DOHH2 (cell line): ENCODE measurements around the gene AP3S2.
A peak's percentile ranks its signal among the peaks of the same experiment; 100 is the strongest.

Experiments
- H3F3A ChIP-seq: fragments of 200-600 bp; sonication (generic), shearing (Covaris generic); 2 replicates; pipeline ENCODE4 v1.6.0; 2016; ENCODE audit warnings: antibody characterized with exemption, mild to moderate bottlenecking; ENCODE audit not compliant: control insufficient read depth, insufficient read depth
- H3K27ac ChIP-seq: fragments of 200-600 bp; sonication (generic); 2 replicates; pipeline ENCODE4 v1.5.1; 2014; ENCODE audit warnings: low read depth, mild to moderate bottlenecking, low read length, moderate library complexity
- H3K27me3 ChIP-seq: fragments of 200-600 bp; sonication (generic); 2 replicates; pipeline ENCODE4 v1.6.1; 2014; ENCODE audit warnings: mild to moderate bottlenecking, low read length, mixed read lengths; ENCODE audit not compliant: control insufficient read depth
- H3K36me3 ChIP-seq: fragments of 200-600 bp; sonication (generic); 2 replicates; pipeline ENCODE4 v1.6.1; 2014; ENCODE audit warnings: mild to moderate bottlenecking, low read length, moderate library complexity, mixed read lengths; ENCODE audit not compliant: control insufficient read depth
- H3K4me1 ChIP-seq: fragments of 200-600 bp; sonication (generic); 2 replicates; pipeline ENCODE4 v1.6.1; 2014; ENCODE audit warnings: mild to moderate bottlenecking, low read length, mixed read lengths; ENCODE audit not compliant: control insufficient read depth
- H3K4me2 ChIP-seq: fragments of 200-600 bp; sonication (generic); 2 replicates; pipeline ENCODE4 v1.6.0; 2014; ENCODE audit warnings: mild to moderate bottlenecking, low read length, moderate library complexity
- H3K4me3 ChIP-seq: fragments of 200-600 bp; sonication (generic); 2 replicates; pipeline ENCODE4 v1.5.1; 2014; ENCODE audit warnings: mild to moderate bottlenecking, low read length, mixed read lengths
- H3K79me2 ChIP-seq: fragments of 200-600 bp; sonication (generic); 2 replicates; pipeline ENCODE4 v1.6.1; 2014; ENCODE audit warnings: mild to moderate bottlenecking, low read length, mixed read lengths; ENCODE audit not compliant: control insufficient read depth
- H3K9me2 ChIP-seq: fragments of 200-600 bp; sonication (generic); replicated peaks from 2 replicates; pipeline ENCODE4 v1.6.1; 2014; ENCODE audit warnings: mild to moderate bottlenecking, low read length, mixed read lengths; ENCODE audit not compliant: control insufficient read depth
- H3K9me3 ChIP-seq: fragments of 200-600 bp; sonication (generic); 2 replicates; pipeline ENCODE4 v1.6.1; 2014; ENCODE audit warnings: antibody characterized with exemption, low read length, mixed read lengths; ENCODE audit not compliant: control insufficient read depth, insufficient read depth
- H4K20me1 ChIP-seq: fragments of 200-600 bp; sonication (generic); 2 replicates; pipeline ENCODE4 v1.6.0; 2014; ENCODE audit warnings: low read depth, mild to moderate bottlenecking, antibody characterized with exemption, low read length, moderate library complexity; ENCODE audit not compliant: control insufficient read depth, insufficient read depth
- CTCF ChIP-seq: fragments of 200-600 bp; sonication (generic); IDR thresholded peaks from one replicate; pipeline ENCODE4 v1.5.1; 2014; ENCODE audit warnings: antibody characterized with exemption, mild to moderate bottlenecking, low read depth, low read length; ENCODE audit not compliant: poor library complexity, severe bottlenecking
- EZH2phosphoT487 ChIP-seq: fragments of 200-600 bp; sonication (generic); IDR thresholded peaks from 2 replicates; pipeline ENCODE4 v1.6.1; 2017; ENCODE audit warnings: borderline replicate concordance, mild to moderate bottlenecking, antibody characterized with exemption, low read length, moderate library complexity, mixed read lengths

Gene AP3S2

GRCh38 chr15:89899951-89900567 lies 6.3 kb upstream of the AP3S2 start:
- Histone ChIP-seq H3K9me3 (no peaks in the 10 kb centered on the region), H3K9me2 (no peaks in the 10 kb centered on the region), H3K27me3 (no peaks in the 10 kb centered on the region), H3K4me2 (no peak overlapping the region), H3K79me2 (no peaks in the 10 kb centered on the region), H4K20me1 (no peaks in the 10 kb centered on the region), H3K36me3 (no peaks in the 10 kb centered on the region), H3K4me1 (peaks cover 15% of the 10 kb centered on the region), H3K27ac (no peak overlapping the region), H3K4me3 (no peak overlapping the region), H3F3A (0 out of 2 replicates have a peak, but pooled peaks cover 3% of the 10 kb centered on the region)
- TF ChIP-seq EZH2phosphoT487 = no peak
- TF ChIP-seq CTCF = no peak

DNA sequence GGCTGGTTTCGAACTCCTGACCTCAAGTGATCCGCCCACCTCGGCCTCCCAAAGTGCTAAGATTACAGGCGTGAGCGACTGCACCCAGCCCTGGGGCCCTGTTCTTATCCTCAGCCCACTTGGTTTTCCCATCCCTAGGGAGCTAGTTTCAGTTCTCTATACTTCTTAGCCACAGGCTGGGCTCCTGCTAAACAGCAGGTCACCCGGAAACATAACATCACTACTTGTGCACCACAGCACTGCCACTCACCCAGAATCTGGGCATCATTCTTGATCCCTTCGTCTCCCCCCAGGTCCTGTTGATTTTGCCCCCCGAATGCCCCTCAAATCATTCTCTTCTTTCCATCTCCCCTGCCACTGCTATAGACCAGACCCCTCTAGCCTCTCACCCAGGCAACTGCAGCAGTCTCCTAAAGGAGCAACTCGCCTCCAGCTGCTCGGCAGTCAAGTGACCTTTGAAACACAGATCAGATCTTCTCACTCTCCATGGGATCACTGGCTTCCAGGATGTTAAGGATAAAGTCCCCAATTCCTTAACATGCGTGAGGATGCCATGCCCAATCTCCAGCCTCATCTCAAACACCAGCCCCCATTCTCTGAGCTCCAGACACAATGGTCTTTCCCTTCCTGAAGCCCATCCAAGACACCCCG lies 5.6 kb upstream of the AP3S2 start:
- Histone ChIP-seq H3K27me3 (no peaks in the 10 kb centered on the region), H4K20me1 (no peaks in the 10 kb centered on the region), H3F3A (0 out of 2 replicates have a peak, but pooled peaks cover 3% of the 10 kb centered on the region), H3K9me3 (no peaks in the 10 kb centered on the region), H3K36me3 (no peaks in the 10 kb centered on the region), H3K4me3 (no peak overlapping the region), H3K79me2 (no peaks in the 10 kb centered on the region), H3K4me2 (no peak overlapping the region), H3K27ac (no peak overlapping the region), H3K9me2 (no peaks in the 10 kb centered on the region), H3K4me1 (peaks cover 15% of the 10 kb centered on the region)
- TF ChIP-seq EZH2phosphoT487 = no peak
- TF ChIP-seq CTCF = no peak

- Histone ChIP-seq H3K4me3 (no peak overlapping the region), H3F3A (0 out of 2 replicates have a peak, but pooled peaks cover 3% of the 10 kb centered on the region), H3K4me1 (peaks cover 15% of the 10 kb centered on the region), H3K79me2 (peaks cover under 1% of the 10 kb centered on the region), H4K20me1 (no peaks in the 10 kb centered on the region), H3K9me2 (no peaks in the 10 kb centered on the region), H3K36me3 (no peaks in the 10 kb centered on the region), H3K27me3 (no peaks in the 10 kb centered on the region), H3K4me2 (no peak overlapping the region), H3K27ac (no peak overlapping the region), H3K9me3 (no peaks in the 10 kb centered on the region)
- TF ChIP-seq EZH2phosphoT487 = no peak
- TF ChIP-seq CTCF = peak; percentile 73
Observed at GRCh38 chr15:89898614-89899294, 5.0 kb upstream of the AP3S2 start.
